Testis (tissue), 3 donors: ENCODE measurements around the gene KRTDAP. TPM values are rescaled to one million over a fixed set of nuclear protein-coding genes. Genes with fewer than 3 reads are reported as not detected.

Experiments
- DNase-seq: peaks from one replicate; pipeline ENCODE4 v3.0.0-alpha.2; 2019
- H3K27ac ChIP-seq, 2 donors: fragments of 200-600 bp; sonication (generic); one replicate each; pipeline ENCODE4 v1.5.1; 2019
- H3K27me3 ChIP-seq: fragments of 200-600 bp; sonication (generic); one replicate; pipeline ENCODE4 v1.5.1; 2019
- H3K36me3 ChIP-seq: fragments of 200-600 bp; sonication (generic); one replicate; pipeline ENCODE4 v1.5.1; 2017; ENCODE audit warnings: low read depth; ENCODE audit errors: missing control alignments
- H3K4me1 ChIP-seq: fragments of 200-600 bp; sonication (generic); one replicate; pipeline ENCODE4 v1.5.1; 2019
- H3K4me3 ChIP-seq, 2 donors: fragments of 200-600 bp; sonication (generic); one replicate each; pipeline ENCODE4 v1.5.1; 2017 to 2019
- H3K9me3 ChIP-seq: fragments of 200-600 bp; sonication (generic); one replicate; pipeline ENCODE4 v1.5.1; 2017
- CTCF ChIP-seq, 3 experiments: fragments of 450-650 bp in 2 of 3; fragments of 200-600 bp in 1 of 3; sonication (generic) in 1 of 3; IDR thresholded peaks; one replicate each; pipeline ENCODE4 v1.5.1; 2016 to 2019; ENCODE audit warnings: antibody characterized with exemption in 3 of 3, mild to moderate bottlenecking in 2 of 3, moderate library complexity in 1 of 3
- POLR2A ChIP-seq: fragments of 450-650 bp; IDR thresholded peaks from one replicate; pipeline ENCODE4 v1.6.1; 2017; ENCODE audit warnings: antibody characterized with exemption, mild to moderate bottlenecking, moderate library complexity
- WGBS, 2 donors: methylation state at CpG; one replicate each; pipeline ENCODE4 v1.1.5; 2018; 5-methylcytosine and 5-hydroxymethylcytosine counted together
- intact Hi-C: fragments of 100-400 bp; cut with DNase I; formaldehyde crosslinking; loops from one replicate; pipeline ENCODE4 v1.15.1; 2023; ENCODE audit warnings: low total_unique reads
- polyA plus RNA-seq: library from polyadenylated mRNA; stranded (reverse); fragments of 350-450 nt; fragmentation: Illumina TruSeq; extraction: RNeasy Lipid Tissue Mini Kit (QIAGEN cat#74804); gene quantifications from one replicate; pipeline ENCODE4 v1.2.3, GENCODE V29; 2014; ENCODE audit warnings: low read depth, low replicate concordance; ENCODE audit not compliant: insufficient read depth
- total RNA-seq, 2 donors: library from RNA; depleted of rRNA; stranded (reverse); fragments of >200 nt; gene quantifications; one replicate each; pipeline ENCODE4 v1.2.3, GENCODE V29; 2016

The KRTDAP gene
- total and polyA plus RNA-seq, 3 donors from 2014 or later: 2.7 to 14.5 (median 5.6) TPM

DNA sequence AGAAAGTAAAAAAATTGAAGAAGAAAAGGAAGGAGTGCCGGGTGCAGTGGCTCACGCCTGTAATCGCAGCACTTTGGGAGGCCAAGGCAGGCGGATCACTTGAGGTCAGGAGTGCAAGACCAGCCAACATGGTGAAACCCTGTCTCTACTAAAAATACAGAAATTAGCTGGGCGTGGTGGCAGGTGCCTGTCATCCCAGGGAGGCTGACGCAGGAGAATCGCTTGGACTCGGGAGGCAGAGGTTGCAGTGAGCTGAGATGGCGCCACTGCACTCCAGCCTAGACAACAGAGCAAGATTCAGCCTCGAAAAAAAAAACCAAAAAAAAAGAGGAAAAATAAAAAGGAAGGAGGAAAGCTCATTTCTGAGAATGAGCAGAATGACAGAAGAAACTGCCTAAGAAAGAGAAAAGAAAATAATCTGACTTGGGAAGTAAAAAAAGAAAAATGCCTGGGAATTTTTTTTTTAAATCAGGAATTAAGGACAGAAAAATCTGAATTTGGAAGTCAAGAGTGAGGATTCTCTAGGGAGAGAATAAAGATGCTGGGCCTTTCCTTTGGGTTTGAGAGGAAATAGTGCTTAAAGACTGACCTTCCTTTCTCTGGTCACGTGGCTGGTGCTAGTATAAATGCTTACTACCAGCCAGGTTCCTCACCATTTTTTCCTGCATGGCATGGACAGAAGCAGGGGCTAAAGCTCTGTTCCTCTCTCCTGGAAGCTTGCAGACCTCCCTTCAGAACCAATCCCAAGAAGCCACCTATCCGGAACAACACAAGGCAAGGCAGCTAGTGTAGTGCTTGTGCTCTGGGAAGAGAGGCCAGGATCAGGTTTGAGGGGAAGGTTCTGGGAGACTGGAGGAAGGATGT, 42.4 kb downstream of the KRTDAP start, which contains the start of gene FFAR2:
TSS of gene FFAR2 (plus strand) at position 652 of the 864 bp plus-strand sequence. CDS start 1,458 bp downstream, outside the sequence.
- Histone ChIP-seq H3K4me3 (no peak within 1 kb of the TSS), H3K27ac (no peak within 1 kb of the TSS), H3K36me3 (no peaks in the 10 kb centered on the region), H3K9me3 (no peaks in the 10 kb centered on the region), H3K4me1 (no peaks in the 10 kb centered on the region), H3K27me3 (no peaks in the 10 kb centered on the region)
- no peak for DNase-seq
- TF ChIP-seq CTCF (IDR thresholded peaks at IDR 0.05) (no peak), POLR2A (no peak)
- WGBS, 2 donors: 83 to 93% methylated on average over 11 to 12 of the region's 12 CpGs
- intact Hi-C loops: no loop called here

DNA sequence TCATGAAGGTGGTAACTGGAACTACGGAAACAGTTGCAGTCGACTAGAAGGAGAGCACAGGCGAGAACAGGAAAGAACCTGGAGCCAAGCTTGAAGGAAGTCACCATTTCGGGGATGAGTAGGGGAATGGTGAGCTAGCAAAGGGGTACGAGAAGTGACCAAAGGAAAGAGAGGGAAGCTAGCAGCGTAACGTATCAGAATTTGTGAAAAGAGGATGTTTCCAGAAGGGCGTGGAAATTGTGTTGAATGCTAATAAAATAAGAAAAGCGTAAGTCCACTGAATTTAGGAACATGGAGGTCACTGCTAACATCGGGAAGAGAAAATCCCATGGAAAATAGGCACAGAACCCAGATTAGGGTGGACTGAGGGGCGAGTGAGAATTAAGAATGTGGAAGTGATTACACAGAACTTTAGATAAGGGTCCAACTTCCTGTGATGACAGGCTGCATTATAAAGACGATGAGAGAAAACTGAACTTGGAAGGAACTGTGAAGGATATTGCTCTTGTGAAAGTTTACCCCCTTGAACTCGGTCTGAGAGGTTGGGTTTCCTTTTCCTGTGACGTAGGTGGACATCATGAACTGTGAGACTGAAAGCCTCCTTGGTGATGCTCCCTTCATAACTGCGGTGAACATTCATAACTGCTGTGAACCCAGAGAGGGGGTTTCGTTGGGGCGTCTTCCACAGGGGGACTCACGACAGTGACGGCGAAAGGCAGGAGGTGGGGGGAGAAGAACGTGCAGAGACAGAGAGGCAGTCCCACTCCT, 44.3 kb downstream of the KRTDAP start:
- no peaks in the 10 kb centered on the region for H3K4me1 ChIP-seq
- DNase-seq: no peak
- H3K27ac ChIP-seq: no peak overlapping the region
- H3K27me3 ChIP-seq: no peaks in the 10 kb centered on the region
- H3K36me3 ChIP-seq: no peaks in the 10 kb centered on the region
- intact Hi-C loops: no loop called here
- no peak for TF ChIP-seq POLR2A
- no peak for TF ChIP-seq CTCF (IDR thresholded peaks at IDR 0.05)
- 82 to 86% methylated on average over 21 of the region's 21 CpGs for WGBS, 2 donors
- H3K4me3 ChIP-seq: no peak overlapping the region
- no peaks in the 10 kb centered on the region for H3K9me3 ChIP-seq

DNA sequence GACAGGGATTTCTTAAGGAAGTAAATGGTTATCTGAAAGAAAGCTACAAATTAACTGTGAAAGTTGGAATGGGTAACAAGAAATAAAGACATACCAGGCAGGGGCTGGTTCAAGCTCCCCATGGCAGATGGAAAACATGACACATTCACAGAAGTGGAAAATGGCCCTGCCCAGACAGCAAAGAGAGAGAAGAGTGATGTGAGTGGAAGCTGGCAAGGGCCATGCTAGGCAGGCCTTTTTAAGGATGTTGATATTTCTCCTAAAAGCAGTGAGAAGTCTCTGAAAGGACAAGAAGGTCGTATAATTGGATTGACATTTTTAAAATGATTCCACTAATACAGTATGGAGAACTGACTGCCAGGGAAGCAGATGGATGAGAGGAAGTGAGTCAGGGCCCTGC, 45.5 kb downstream of the KRTDAP start:
- DNase-seq: no peak
- 86 to 95% methylated on average over 1 of the region's 1 CpG for WGBS, 2 donors
- no peaks in the 10 kb centered on the region for H3K9me3 ChIP-seq
- H3K4me3 ChIP-seq: no peak overlapping the region
- intact Hi-C loops: no loop called here
- H3K27me3 ChIP-seq: no peaks in the 10 kb centered on the region
- H3K27ac ChIP-seq: no peak overlapping the region
- no peaks in the 10 kb centered on the region for H3K36me3 ChIP-seq
- no peak for TF ChIP-seq POLR2A
- no peak for TF ChIP-seq CTCF (IDR thresholded peaks at IDR 0.05)
- no peaks in the 10 kb centered on the region for H3K4me1 ChIP-seq

DNA sequence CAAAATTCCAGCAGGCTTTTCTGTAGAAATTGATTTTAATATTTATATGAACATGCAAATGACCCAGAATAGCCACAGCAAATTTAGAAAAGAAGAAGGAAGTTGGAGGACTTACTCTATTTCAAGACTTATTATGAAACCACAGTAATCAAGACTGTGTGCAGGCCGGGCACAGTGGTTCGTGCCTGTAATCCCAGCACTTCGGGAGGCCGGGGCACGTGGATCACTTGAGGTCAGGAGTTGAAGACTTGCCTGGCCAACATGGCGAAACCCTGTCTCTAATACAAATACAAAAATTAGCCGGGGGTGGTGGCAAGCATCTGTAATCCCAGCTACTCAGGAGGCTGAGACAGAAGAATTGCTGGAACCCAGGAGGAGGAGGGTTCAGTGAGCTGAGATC, 48.2 kb downstream of the KRTDAP start:
- WGBS, 2 donors: 72 to 76% methylated on average over 7 of the region's 7 CpGs
- intact Hi-C loops: no loop called here
- no peaks in the 10 kb centered on the region for H3K27me3 ChIP-seq
- H3K4me3 ChIP-seq: no peak overlapping the region
- H3K36me3 ChIP-seq: no peaks in the 10 kb centered on the region
- TF ChIP-seq CTCF (IDR thresholded peaks at IDR 0.05) (no peak), POLR2A (no peak)
- peaks cover 4% of the 10 kb centered on the region for H3K4me1 ChIP-seq
- H3K9me3 ChIP-seq: no peaks in the 10 kb centered on the region
- no peak for DNase-seq
- no peak overlapping the region for H3K27ac ChIP-seq
